HG02642 (cell line): ENCODE data around the gene APOA5.
"Not testable (repeated sequence)": the region's sequence is repeated elsewhere in the genome, so short reads cannot be mapped to it uniquely, and the experiment has no call there.

Experiments
- ATAC-seq: cut with Tn5 transposase; IDR thresholded peaks from one replicate; pipeline ENCODE4 v1.9.1; 2021; ENCODE audit warnings: mild to moderate bottlenecking; ENCODE audit not compliant: unreplicated experiment, poor library complexity

The APOA5 gene

GRCh38 chr11:116791813-116792143 lies at the start of gene APOA5:
Gene APOA5, minus strand, starts transcription at chr11:116791879. Its CDS starts 19 bp downstream, at chr11:116791860.
- ATAC-seq = no peak

GRCh38 chr11:116840746-116841296 lies 49.1 kb upstream of the APOA5 start:
- no peak for ATAC-seq

GRCh38 chr11:116840224-116840745 lies 48.6 kb upstream of the APOA5 start:
- ATAC-seq = no peak

GRCh38 chr11:116838321-116839084 lies 46.8 kb upstream of the APOA5 start:
- no peak for ATAC-seq

GRCh38 chr11:116837231-116838091 lies 45.8 kb upstream of the APOA5 start, which contains the start of gene APOA1:
Gene APOA1, minus strand, starts transcription at chr11:116837622. Its CDS starts 235 bp downstream, at chr11:116837387.
- ATAC-seq = no peak

GRCh38 chr11:116836632-116836991 lies 44.9 kb upstream of the APOA5 start:
- ATAC-seq = no peak

GRCh38 chr11:116835791-116836631 lies 44.3 kb upstream of the APOA5 start:
- peak; percentile 84 for ATAC-seq

GRCh38 chr11:116835042-116835772 lies 43.5 kb upstream of the APOA5 start:
- ATAC-seq = peak; percentile 17

- ATAC-seq = not testable (repeated sequence)
Measured at GRCh38 chr11:116834535-116835041, 42.9 kb upstream of the APOA5 start.

- no peak for ATAC-seq
Measured at GRCh38 chr11:116833816-116834534, 42.3 kb upstream of the APOA5 start.

- no peak for ATAC-seq
Measured at GRCh38 chr11:116833491-116833815, 41.8 kb upstream of the APOA5 start.

GRCh38 chr11:116832350-116833290 lies 40.9 kb upstream of the APOA5 start:
- ATAC-seq = no peak

GRCh38 chr11:116831790-116832349 lies 40.2 kb upstream of the APOA5 start:
- no peak for ATAC-seq

- no peak for ATAC-seq
Measured at GRCh38 chr11:116830184-116830912, 38.7 kb upstream of the APOA5 start.

GRCh38 chr11:116829525-116830183 lies 38.0 kb upstream of the APOA5 start, which contains the start of gene APOC3:
Gene APOC3, plus strand, starts transcription at chr11:116829907. Its CDS starts 676 bp downstream, at chr11:116830583.
- no peak for ATAC-seq
